ENCODE data around the gene TSNAXIP1. TPM values are rescaled to one million over a fixed set of nuclear protein-coding genes. Genes with fewer than 3 reads are reported as not detected.
A peak's percentile ranks its signal among the peaks of the same experiment; 100 is the strongest.

The TSNAXIP1 gene
- total RNA-seq, 1 experiment from 2014 or later = 1.2 TPM

- BruUV-seq (replicated peaks) = no TSS peak
Observed at GRCh38 chr16:67864594-67864993, 57.9 kb downstream of the TSNAXIP1 start.

More at GRCh38 chr16:67864594-67864993, 57.9 kb downstream of the TSNAXIP1 start:
- no peaks in the 10 kb centered on the region for H3K27me3 ChIP-seq (ENCODE audit: insufficient read depth, low read length)
- no peak for DNase-seq (ENCODE audit: low read depth, low spot score)
- no peak for TF ChIP-seq ZNF274 (IDR thresholded peaks at IDR 0.05; ENCODE audit: low read depth, low read length)
- TF ChIP-seq EZH2phosphoT487 (IDR thresholded peaks at IDR 0.05; ENCODE audit: borderline replicate concordance) = no peak
- TF ChIP-seq ELF1 (IDR thresholded peaks at IDR 0.05; ENCODE audit: borderline replicate concordance, low read depth) = no peak
- no peak for TF ChIP-seq JUND (IDR thresholded peaks at IDR 0.05)
- TF ChIP-seq SRF (IDR thresholded peaks at IDR 0.05; ENCODE audit: low read depth) = no peak
- TF ChIP-seq POLR2A (IDR thresholded peaks at IDR 0.05; ENCODE audit: borderline replicate concordance, extremely low read depth, insufficient read depth, insufficient read length) = no peak
- no peak for TF ChIP-seq SP1 (IDR thresholded peaks at IDR 0.05; ENCODE audit: low read depth)
- no peak for TF ChIP-seq EZH2 (IDR thresholded peaks at IDR 0.05)
- TF ChIP-seq FOSL1 (IDR thresholded peaks at IDR 0.05; ENCODE audit: low read depth) = no peak
- TF ChIP-seq POLR2AphosphoS5 (IDR thresholded peaks at IDR 0.05; ENCODE audit: low read depth, low read length) = no peak
- no peak for TF ChIP-seq SIN3A (IDR thresholded peaks at IDR 0.05; ENCODE audit: low read depth)
- no peak for TF ChIP-seq EGR1 (IDR thresholded peaks at IDR 0.05; ENCODE audit: low read depth)
- TF ChIP-seq, protein P1, sequence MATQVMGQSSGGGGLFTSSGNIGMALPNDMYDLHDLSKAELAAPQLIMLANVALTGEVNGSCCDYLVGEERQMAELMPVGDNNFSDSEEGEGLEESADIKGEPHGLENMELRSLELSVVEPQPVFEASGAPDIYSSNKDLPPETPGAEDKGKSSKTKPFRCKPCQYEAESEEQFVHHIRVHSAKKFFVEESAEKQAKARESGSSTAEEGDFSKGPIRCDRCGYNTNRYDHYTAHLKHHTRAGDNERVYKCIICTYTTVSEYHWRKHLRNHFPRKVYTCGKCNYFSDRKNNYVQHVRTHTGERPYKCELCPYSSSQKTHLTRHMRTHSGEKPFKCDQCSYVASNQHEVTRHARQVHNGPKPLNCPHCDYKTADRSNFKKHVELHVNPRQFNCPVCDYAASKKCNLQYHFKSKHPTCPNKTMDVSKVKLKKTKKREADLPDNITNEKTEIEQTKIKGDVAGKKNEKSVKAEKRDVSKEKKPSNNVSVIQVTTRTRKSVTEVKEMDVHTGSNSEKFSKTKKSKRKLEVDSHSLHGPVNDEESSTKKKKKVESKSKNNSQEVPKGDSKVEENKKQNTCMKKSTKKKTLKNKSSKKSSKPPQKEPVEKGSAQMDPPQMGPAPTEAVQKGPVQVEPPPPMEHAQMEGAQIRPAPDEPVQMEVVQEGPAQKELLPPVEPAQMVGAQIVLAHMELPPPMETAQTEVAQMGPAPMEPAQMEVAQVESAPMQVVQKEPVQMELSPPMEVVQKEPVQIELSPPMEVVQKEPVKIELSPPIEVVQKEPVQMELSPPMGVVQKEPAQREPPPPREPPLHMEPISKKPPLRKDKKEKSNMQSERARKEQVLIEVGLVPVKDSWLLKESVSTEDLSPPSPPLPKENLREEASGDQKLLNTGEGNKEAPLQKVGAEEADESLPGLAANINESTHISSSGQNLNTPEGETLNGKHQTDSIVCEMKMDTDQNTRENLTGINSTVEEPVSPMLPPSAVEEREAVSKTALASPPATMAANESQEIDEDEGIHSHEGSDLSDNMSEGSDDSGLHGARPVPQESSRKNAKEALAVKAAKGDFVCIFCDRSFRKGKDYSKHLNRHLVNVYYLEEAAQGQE (IDR thresholded peaks at IDR 0.05; ENCODE audit: low read depth) = no peak
- TF ChIP-seq TCF7L2 (IDR thresholded peaks at IDR 0.05; ENCODE audit: borderline replicate concordance, extremely low read depth, insufficient read depth, insufficient read length) = no peak
- TF ChIP-seq, protein P2, sequence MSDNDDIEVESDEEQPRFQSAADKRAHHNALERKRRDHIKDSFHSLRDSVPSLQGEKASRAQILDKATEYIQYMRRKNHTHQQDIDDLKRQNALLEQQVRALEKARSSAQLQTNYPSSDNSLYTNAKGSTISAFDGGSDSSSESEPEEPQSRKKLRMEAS (IDR thresholded peaks at IDR 0.05) = no peak
- TF ChIP-seq ZFX (IDR thresholded peaks at IDR 0.05) = no peak
- no peak overlapping the region for H3K4me3 ChIP-seq (replicated peaks in 1 of 2; ENCODE audit: low read depth in 1 of 2, low read length in 2 of 2)
- no peaks in the 10 kb centered on the region for H3K9me3 ChIP-seq (ENCODE audit: control insufficient read depth in 1 of 2, insufficient read depth in 1 of 2, low read depth in 1 of 2, low read length in 2 of 2)
- no peak overlapping the region for H3K4me2 ChIP-seq (ENCODE audit: low read length)
- H3K9me2 ChIP-seq (ENCODE audit: insufficient read depth) = no peaks in the 10 kb centered on the region
- 0 out of 2 replicates have a peak, but pooled peaks have one; percentile 7 for ATAC-seq
- H3K27ac ChIP-seq (ENCODE audit: low read depth, low read length) = peak overlapping the region; percentile 0; the same call in 1 of the 2 replicates
- intact Hi-C loops (cut with micrococcal nuclease) = loop anchor here (2.0 kb wide), 1 partner anchor 192 kb away; no protein-coding TSS in a partner anchor
- no peak overlapping the region for H3K9ac ChIP-seq (ENCODE audit: low read length)
- peaks cover 65% of the 10 kb centered on the region for H3K79me2 ChIP-seq (ENCODE audit: insufficient read depth, low read length)
- H3K4me1 ChIP-seq (ENCODE audit: control insufficient read depth in 1 of 2, insufficient read depth in 2 of 2, low read length in 2 of 2) = peaks cover 8 to 45% of the 10 kb centered on the region in 2 experiments; a peak in 3 of 4 replicates
- RAD21 ChIA-PET (ENCODE audit: low non-redundant PET in 1 of 2, low total read pairs in 2 of 2, uncharacterized antibody in 2 of 2, unreplicated experiment in 2 of 2) = no interaction called here
- H4K20me1 ChIP-seq (ENCODE audit: insufficient read depth) = peaks cover 4% of the 10 kb centered on the region; the same call in 1 of the 2 replicates
- H2AFZ ChIP-seq (ENCODE audit: low read depth, low read length, poor library complexity, severe bottlenecking) = no peak overlapping the region
- CTCF ChIA-PET = interaction anchor here (1.1 to 2.1 kb wide), 3 partner anchors 48 to 343 kb away, joined by 6 to 18 read pairs (median 15); no protein-coding TSS in a partner anchor
- H3K36me3 ChIP-seq (ENCODE audit: control insufficient read depth in 1 of 2, insufficient read depth in 2 of 2, low read length in 2 of 2) = peaks cover 22 to 39% of the 10 kb centered on the region in 2 experiments; a peak in 3 of 4 replicates
- POLR2A ChIA-PET = no interaction called here
